NT2/D1 (cell line): ENCODE results near the gene UGGT1.

Experiments
- DNase-seq: peaks from one replicate; pipeline ENCODE4 v3.0.0-alpha.2; 2011; ENCODE audit warnings: low read depth, low spot score
- H3K27me3 ChIP-seq: 2 replicates; pipeline ENCODE4 v1.6.0; 2011; ENCODE audit warnings: mild to moderate bottlenecking; ENCODE audit not compliant: insufficient read length, insufficient read depth
- H3K36me3 ChIP-seq: 2 replicates; pipeline ENCODE4 v1.6.1; 2011; ENCODE audit warnings: mild to moderate bottlenecking, low read length, mixed read lengths; ENCODE audit not compliant: insufficient read depth, insufficient read length
- H3K4me1 ChIP-seq: 2 replicates; pipeline ENCODE4 v1.5.1; 2011; ENCODE audit not compliant: insufficient read depth, insufficient read length
- H3K4me3 ChIP-seq: 2 replicates; pipeline ENCODE4 v1.5.1; 2011; ENCODE audit warnings: low read depth; ENCODE audit not compliant: insufficient read length
- H3K9ac ChIP-seq: 2 replicates; pipeline ENCODE4 v1.6.0; 2011; ENCODE audit warnings: low read depth; ENCODE audit not compliant: insufficient read length
- H3K9me3 ChIP-seq: 2 replicates; pipeline ENCODE4 v1.5.1; 2011; ENCODE audit warnings: mild to moderate bottlenecking, low read length; ENCODE audit not compliant: insufficient read depth
- SUZ12 ChIP-seq: IDR thresholded peaks from 2 replicates; pipeline ENCODE4 v1.6.1; 2011; ENCODE audit not compliant: insufficient read length, insufficient read depth; ENCODE audit errors: extremely low read depth
- YY1 ChIP-seq: IDR thresholded peaks from 2 replicates; pipeline ENCODE4 v1.6.1; 2011; ENCODE audit not compliant: insufficient read length, insufficient read depth
- ZNF274 ChIP-seq: IDR thresholded peaks from 2 replicates; pipeline ENCODE4 v1.6.1; 2011; ENCODE audit warnings: mild to moderate bottlenecking, low read depth, low read length

The UGGT1 gene

DNA sequence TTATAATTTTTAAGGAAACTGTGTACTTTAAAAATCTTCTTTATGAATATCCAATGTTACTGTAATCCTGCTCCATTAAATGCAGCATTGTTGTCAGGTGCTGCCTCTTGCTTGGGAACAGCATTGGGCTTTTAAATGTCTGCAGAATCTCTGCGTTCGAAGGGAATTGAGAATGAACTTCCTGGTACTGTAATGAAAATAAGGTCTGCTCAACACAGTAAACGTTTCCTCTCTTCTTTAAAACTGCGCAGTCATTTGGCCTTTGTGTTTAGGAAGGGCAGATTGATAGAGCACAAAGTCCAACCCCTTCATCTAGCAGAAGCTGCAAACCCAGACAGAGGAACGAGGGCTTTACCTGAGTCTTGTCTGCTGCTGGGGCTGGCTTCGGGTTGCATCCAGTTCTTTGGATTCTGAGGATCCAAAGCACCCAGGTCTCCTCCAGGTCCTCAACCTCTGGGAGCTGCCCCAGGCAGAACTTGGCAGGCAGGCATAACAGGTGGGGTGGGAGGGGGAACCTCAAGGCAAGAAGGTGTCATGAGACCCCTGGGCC is 104.5 kb downstream of the UGGT1 start:
- Histone ChIP-seq H3K9ac (no peak overlapping the region), H3K36me3 (peaks cover 16% of the 10 kb centered on the region)

DNA sequence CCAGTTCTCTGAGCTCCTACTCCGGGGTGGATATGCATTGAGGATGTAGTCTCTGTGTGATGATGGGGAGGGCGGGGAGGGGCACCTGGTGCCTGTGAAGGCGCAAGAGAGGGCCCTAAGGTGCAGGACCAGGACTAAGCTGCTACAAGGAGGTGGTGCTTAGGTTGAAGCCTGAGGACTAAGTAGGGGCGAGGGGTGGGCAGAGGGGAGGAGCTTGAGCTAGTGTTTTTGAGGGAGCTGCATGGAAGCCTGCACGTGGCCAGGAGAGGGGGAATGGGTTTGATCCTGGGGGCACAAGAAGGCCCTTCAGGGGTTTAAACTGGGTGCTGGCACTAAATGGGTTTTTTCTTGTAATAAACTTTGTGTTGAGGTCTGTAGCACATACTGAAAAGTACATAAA is 105.0 kb downstream of the UGGT1 start:
- no peaks in the 10 kb centered on the region for H3K4me1 ChIP-seq
- no peak overlapping the region for H3K4me3 ChIP-seq
- no peaks in the 10 kb centered on the region for H3K27me3 ChIP-seq
- TF ChIP-seq SUZ12 (no peak), YY1 (no peak), ZNF274 (no peak)
- H3K36me3 ChIP-seq: peaks cover 11% of the 10 kb centered on the region
- no peak overlapping the region for H3K9ac ChIP-seq
- no peaks in the 10 kb centered on the region for H3K9me3 ChIP-seq
- DNase-seq: no peak

More for the DNA sequence above, 104.5 kb downstream of the UGGT1 start:
- TF ChIP-seq YY1 (no peak), ZNF274 (no peak), SUZ12 (no peak)
- Histone ChIP-seq H3K27me3 (no peaks in the 10 kb centered on the region), H3K4me3 (no peak overlapping the region), H3K9me3 (no peaks in the 10 kb centered on the region), H3K4me1 (no peaks in the 10 kb centered on the region)
- no peak for DNase-seq

DNA sequence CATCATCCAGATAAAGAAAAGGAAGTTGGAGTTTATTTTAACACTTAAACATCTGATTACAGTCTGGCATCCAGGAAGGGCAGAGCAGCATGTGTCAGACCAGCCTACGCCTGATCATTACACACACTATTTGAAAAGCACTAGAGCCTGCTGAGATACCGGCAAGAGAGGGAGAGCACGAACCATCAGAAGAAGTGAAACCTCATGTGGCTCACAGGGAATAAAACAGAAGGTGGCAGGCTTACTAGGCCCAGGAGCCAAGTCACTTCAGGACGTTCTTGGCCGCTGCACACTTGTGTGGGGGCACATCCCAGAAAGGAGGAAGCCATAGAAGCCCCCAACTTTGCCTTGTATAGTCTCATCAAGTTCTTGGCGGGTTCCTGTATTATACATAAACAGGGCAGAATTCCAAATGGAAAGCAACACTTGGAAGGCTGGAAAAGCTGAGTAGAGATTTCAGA is 105.5 kb downstream of the UGGT1 start:
- Histone ChIP-seq H3K9me3 (no peaks in the 10 kb centered on the region), H3K9ac (no peak overlapping the region), H3K27me3 (no peaks in the 10 kb centered on the region), H3K4me3 (no peak overlapping the region), H3K4me1 (no peaks in the 10 kb centered on the region), H3K36me3 (peaks cover 10% of the 10 kb centered on the region)
- DNase-seq: no peak
- TF ChIP-seq YY1 (no peak), SUZ12 (no peak), ZNF274 (no peak)

DNA sequence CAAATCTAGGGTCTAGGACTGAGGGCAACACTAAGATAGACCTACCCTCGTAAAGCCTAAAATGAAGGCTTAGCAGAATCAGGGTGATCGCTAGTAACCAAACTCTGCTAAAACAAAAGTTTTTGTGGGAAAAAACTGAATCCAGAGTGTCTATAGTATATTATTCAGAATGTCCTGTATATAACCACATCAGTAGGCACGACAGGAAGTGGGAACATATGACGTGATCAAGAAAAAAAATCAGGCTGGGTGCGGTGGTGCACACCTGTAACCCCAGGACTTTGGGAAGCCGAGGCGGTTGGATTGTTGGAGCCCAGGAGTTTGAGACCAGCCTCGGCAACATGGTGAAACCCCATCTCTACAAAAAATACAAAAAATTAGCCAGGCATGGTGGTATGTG is 106.1 kb downstream of the UGGT1 start:
- TF ChIP-seq YY1 (no peak), SUZ12 (no peak), ZNF274 (no peak)
- no peaks in the 10 kb centered on the region for H3K4me1 ChIP-seq
- no peaks in the 10 kb centered on the region for H3K9me3 ChIP-seq
- H3K36me3 ChIP-seq: peaks cover 5% of the 10 kb centered on the region
- DNase-seq: no peak
- no peaks in the 10 kb centered on the region for H3K27me3 ChIP-seq
- H3K9ac ChIP-seq: no peak overlapping the region
- no peak overlapping the region for H3K4me3 ChIP-seq

DNA sequence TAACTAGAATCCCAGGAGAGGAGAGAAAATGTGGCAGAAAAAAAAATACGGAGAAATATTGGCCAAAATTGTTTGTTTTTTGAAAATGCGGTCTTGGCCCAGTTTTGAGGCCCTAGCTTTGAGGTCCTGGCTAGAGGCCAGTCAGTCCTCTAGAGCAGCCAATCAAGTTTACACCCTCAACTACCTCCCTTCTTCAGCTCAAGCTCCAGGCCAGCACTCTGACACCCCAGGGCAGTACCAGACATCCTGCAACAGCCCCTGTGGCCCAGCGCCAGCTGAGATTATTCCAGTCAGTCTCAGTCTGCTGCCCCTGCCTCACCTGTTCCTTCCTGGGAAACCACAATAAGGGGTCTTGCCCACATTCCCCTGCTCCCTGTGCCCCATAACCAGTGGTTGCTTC is 107.7 kb downstream of the UGGT1 start:
- no peaks in the 10 kb centered on the region for H3K27me3 ChIP-seq
- no peaks in the 10 kb centered on the region for H3K36me3 ChIP-seq
- no peaks in the 10 kb centered on the region for H3K9me3 ChIP-seq
- no peak for DNase-seq
- H3K4me3 ChIP-seq: no peak overlapping the region
- TF ChIP-seq YY1: no peak
- no peak for TF ChIP-seq ZNF274
- no peak for TF ChIP-seq SUZ12
- H3K4me1 ChIP-seq: no peaks in the 10 kb centered on the region
- peak overlapping the region; percentile 12 for H3K9ac ChIP-seq

DNA sequence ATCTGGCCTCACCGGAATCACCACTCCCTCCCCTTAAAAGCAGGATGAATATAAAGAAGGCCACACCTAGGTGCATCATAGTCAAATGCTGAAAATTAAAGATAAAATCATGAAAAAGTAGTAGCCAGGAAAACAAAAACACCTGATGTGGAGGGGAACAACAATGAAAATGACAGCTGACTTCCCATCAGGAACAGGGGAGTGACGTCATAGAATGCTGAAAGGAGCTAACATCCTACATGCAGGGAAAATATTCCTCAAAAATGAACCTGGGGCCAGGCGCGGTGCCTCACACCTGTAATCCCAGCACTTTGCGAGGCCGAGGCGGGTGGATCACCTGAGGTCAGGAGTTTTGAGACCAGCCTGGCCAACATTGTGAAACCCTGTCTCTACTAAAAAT is 108.1 kb downstream of the UGGT1 start:
- no peak for DNase-seq
- H3K9ac ChIP-seq: peak overlapping the region; percentile 12
- H3K4me1 ChIP-seq: no peaks in the 10 kb centered on the region
- no peak overlapping the region for H3K4me3 ChIP-seq
- no peaks in the 10 kb centered on the region for H3K9me3 ChIP-seq
- H3K36me3 ChIP-seq: no peaks in the 10 kb centered on the region
- no peak for TF ChIP-seq YY1
- no peak for TF ChIP-seq SUZ12
- H3K27me3 ChIP-seq: no peaks in the 10 kb centered on the region

DNA sequence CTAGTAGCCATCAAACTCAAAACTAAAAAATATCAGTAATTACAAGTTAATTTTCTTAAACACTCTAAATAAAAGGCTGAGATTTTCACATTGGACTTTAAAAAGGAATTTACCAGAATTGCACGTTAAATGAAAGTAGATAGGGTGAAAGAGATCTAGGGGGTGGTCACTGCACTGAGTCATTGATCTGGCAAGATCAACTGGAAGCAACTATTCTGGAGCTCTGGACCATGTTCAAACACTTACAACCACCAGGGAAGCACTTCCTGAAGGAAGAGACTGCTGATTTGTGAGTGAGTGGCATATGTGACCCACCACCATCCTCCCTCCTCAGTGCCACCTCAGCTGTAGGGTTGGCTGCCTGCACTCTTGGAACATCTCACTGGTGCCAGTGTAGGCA is 111.8 kb downstream of the UGGT1 start:
- no peak for DNase-seq
- H3K27me3 ChIP-seq: no peaks in the 10 kb centered on the region
- no peaks in the 10 kb centered on the region for H3K4me1 ChIP-seq
- peaks cover 9% of the 10 kb centered on the region; the same call in 1 of the 2 replicates for H3K9me3 ChIP-seq
- H3K4me3 ChIP-seq: no peak overlapping the region
- no peaks in the 10 kb centered on the region for H3K36me3 ChIP-seq
- no peak overlapping the region for H3K9ac ChIP-seq
- no peak for TF ChIP-seq ZNF274
- TF ChIP-seq SUZ12: no peak
- no peak for TF ChIP-seq YY1
